ENCODE measurements around the gene KRTAP10-4.

Gene KRTAP10-4

DNA sequence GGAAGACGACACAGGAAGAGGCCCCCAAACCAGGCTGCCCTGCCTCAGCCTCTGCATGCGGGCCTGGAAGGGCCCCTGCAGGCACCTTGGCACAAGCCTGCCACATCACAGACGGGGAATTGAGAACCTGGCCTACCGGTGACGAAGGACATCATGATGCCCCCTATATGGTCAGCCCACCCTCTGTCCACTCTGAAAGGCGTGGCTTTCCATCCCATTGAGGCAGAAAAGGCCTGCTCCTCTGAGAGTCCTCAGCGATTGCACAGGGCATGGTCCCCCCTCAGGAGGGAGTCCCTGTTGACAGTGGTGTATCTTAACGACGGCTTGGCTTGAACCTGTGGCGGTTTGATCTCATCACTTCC lies 44.9 kb upstream of the KRTAP10-4 start:
- no peak for DNase-seq (ENCODE audit: low spot score)
- no peak for TF ChIP-seq CTCF (IDR thresholded peaks at IDR 0.05)

DNA sequence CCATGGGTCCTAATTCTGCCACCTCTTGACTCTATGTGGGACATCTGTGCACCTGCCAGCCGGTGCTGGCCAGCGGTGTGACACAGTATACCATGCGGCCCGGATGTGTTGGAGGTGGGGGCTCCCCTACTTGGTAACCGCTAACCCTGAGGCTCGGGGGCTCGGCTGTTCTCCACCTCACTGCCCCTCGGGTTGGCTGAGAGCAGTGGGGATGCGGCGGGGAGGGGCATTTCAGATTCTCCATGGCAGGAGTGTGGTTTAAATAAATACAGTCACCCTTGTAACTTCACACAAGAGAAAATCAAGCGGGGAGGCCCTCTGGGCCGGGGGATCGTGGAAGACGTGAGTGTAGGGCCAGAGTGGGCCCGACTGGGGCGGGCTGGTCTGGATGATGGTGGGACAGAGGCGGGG lies 44.5 kb upstream of the KRTAP10-4 start:
- Histone ChIP-seq H3K4me3 (no peak overlapping the region), H3K27ac (no peak overlapping the region)
- TF ChIP-seq CTCF (IDR thresholded peaks at IDR 0.05) = no peak

More for the DNA sequence above, 44.9 kb upstream of the KRTAP10-4 start:
- Histone ChIP-seq H3K4me3 (no peak overlapping the region), H3K27ac (no peak overlapping the region)

GRCh38 chr21:44529503-44530125 lies 43.9 kb upstream of the KRTAP10-4 start:
- DNase-seq (ENCODE audit: low spot score) = no peak

More for the DNA sequence above, 44.5 kb upstream of the KRTAP10-4 start:
- DNase-seq (ENCODE audit: low spot score) = no peak

GRCh38 chr21:44530221-44530902 lies 43.2 kb upstream of the KRTAP10-4 start:
- no peak for DNase-seq (ENCODE audit: low spot score)
- TF ChIP-seq CTCF (IDR thresholded peaks at IDR 0.05) = no peak
- no peak overlapping the region for H3K27ac ChIP-seq
- H3K4me3 ChIP-seq = no peak overlapping the region

More at GRCh38 chr21:44529503-44530125, 43.9 kb upstream of the KRTAP10-4 start:
- no peak for TF ChIP-seq CTCF (IDR thresholded peaks at IDR 0.05)
- Histone ChIP-seq H3K27ac (no peak overlapping the region), H3K4me3 (no peak overlapping the region)

DNA sequence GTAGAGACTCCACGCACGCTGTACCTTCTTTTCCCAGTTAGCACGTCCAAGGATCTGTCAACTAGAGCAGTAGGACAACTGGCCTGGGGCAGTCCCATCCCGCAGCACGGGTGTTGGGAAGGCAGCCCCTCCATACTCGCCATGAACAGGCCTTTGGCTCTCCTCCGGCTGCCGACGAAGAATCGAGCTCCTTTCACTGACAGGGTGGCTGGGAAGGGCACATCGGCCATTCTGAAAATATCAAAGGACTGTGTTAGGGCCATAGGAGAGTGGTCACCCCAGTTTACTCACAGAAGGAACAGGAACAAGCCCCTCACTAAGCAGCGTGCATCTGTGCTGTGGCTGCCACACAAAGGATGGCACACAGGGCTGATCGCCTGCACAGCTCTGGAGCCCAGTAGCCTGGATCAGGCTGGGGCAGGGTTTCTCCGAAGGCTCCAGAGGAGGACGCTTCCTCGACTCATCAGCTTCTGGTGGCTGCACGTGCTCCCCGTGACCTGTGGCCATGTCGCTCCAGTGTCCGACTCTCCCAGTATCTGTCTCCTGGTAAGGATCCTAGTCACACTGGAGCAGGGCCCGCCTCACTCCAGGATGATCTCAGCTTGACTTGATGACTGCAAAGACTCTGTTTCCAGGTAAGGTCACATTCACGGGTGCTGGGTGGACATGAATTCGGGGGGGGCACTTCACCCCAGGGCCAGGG lies 42.5 kb upstream of the KRTAP10-4 start:
- no peak overlapping the region for H3K27ac ChIP-seq
- no peak for TF ChIP-seq CTCF (IDR thresholded peaks at IDR 0.05)
- no peak overlapping the region for H3K4me3 ChIP-seq
- no peak for DNase-seq (ENCODE audit: low spot score)

DNA sequence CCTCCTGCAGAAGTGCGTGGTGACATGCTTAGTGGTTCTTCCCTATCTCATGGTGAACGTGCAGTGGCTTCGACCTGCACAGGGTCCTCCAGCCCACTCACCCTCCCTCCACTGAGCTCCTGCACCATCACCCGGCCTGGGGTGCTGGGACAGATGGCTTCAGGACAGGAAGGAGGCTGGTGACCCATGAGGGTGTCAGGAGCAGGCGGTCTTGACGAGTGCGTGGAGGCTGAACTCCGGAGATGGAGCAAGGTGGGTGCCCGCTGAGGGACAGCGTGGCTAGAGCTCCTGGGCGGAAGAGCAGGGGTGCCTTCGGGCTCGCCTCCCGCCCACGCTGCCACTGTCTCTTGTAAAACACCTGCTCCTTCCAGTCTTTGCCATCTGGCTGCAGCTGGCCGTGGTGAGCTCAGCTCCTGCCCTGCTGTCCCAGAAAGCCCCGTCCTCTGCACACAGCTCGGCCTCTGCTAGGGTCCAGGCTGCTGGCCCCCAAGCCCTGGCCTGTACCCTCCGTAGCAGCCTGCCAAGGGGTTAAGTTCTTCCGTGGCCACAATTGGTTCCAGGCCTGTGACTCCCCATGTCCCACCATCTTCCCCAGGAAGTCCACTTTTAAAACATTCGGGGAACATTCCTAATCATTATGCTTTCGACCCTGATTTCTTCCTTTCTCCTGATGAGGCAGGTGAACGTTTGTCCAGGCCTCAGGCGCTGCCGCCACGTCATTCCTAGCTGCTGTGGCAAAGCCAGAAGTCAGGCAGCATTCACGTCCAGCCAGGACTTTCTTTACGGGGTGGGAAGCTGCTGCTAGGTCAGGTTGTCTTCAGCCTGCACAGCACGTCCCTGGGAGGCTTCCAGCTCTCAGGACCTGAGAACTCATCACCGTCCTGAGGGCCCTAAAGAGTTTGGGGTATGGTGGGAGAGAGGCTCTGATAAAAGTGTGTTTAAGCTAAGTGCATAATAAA lies 41.6 kb upstream of the KRTAP10-4 start:
- Histone ChIP-seq H3K27ac (no peak overlapping the region), H3K4me3 (no peak overlapping the region)
- TF ChIP-seq CTCF (IDR thresholded peaks at IDR 0.05) = no peak
- DNase-seq (ENCODE audit: low spot score) = no peak
